Aorta (tissue), 5 donors: ENCODE data around the gene BCKDHA. TPM values are rescaled to one million over a fixed set of nuclear protein-coding genes. Genes with fewer than 3 reads are reported as not detected.
"Not testable (repeated sequence)": the region's sequence is repeated elsewhere in the genome, so short reads cannot be mapped to it uniquely, and the experiment has no call there.

Experiments
- ATAC-seq: fragments of 200-7000 bp; cut with Tn5 transposase; one replicate; pipeline ENCODE4 v1.9.1; 2022; ENCODE audit warnings: moderate library complexity; ENCODE audit not compliant: low FRiP score
- DNase-seq, 2 donors: peaks; one replicate each; pipeline ENCODE4 v3.0.0-alpha.2; 2020
- H3K27ac ChIP-seq, 2 donors: one replicate each; pipeline ENCODE4 v1.5.1; 2013; ENCODE audit warnings: low read length in 2 of 2, mild to moderate bottlenecking in 2 of 2, moderate library complexity in 2 of 2, control low read depth in 1 of 2, inconsistent platforms in 1 of 2, low read depth in 1 of 2
- H3K27me3 ChIP-seq, 2 donors: one replicate each; pipeline ENCODE4 v1.6.1; 2013; ENCODE audit warnings: control low read depth in 1 of 2, low read length in 1 of 2, mild to moderate bottlenecking in 1 of 2, moderate library complexity in 1 of 2; ENCODE audit not compliant: insufficient read depth in 2 of 2, control insufficient read depth in 1 of 2
- H3K36me3 ChIP-seq, 2 donors: one replicate each; pipeline ENCODE4 v1.6.1; 2013; ENCODE audit warnings: control low read depth in 1 of 2, low read length in 1 of 2, mild to moderate bottlenecking in 1 of 2; ENCODE audit not compliant: insufficient read depth in 2 of 2, control insufficient read depth in 1 of 2
- H3K4me1 ChIP-seq, 2 donors: one replicate each; pipeline ENCODE4 v1.6.1; 2013; ENCODE audit warnings: low read length in 2 of 2, control low read depth in 1 of 2, mild to moderate bottlenecking in 1 of 2, moderate library complexity in 1 of 2; ENCODE audit not compliant: insufficient read depth in 2 of 2, control insufficient read depth in 1 of 2
- H3K4me3 ChIP-seq, 2 donors: one replicate each; pipeline ENCODE4 v1.5.1; 2013; ENCODE audit warnings: low read length in 2 of 2, control low read depth in 1 of 2, mild to moderate bottlenecking in 1 of 2
- H3K9me3 ChIP-seq: one replicate; pipeline ENCODE4 v1.6.1; 2013; ENCODE audit warnings: mild to moderate bottlenecking, low read length; ENCODE audit not compliant: control insufficient read depth
- WGBS, 2 donors: extraction: QIAGEN DNeasy Blood & Tissue Kit; methylation state at CpG; one replicate each; pipeline ENCODE4 v1.1.7; 2013; 5-methylcytosine and 5-hydroxymethylcytosine counted together
- intact Hi-C, 2 donors: fragments of 100-400 bp; cut with DNase I; formaldehyde crosslinking; loops; one replicate each; pipeline versions ENCODE4 v1.14.2 to v1.15.0; 2022
- polyA plus RNA-seq, 2 donors: library from polyadenylated mRNA; stranded (reverse); fragments of 200-250 nt; gene quantifications; one replicate each; pipeline ENCODE4 v1.2.3, GENCODE V29; 2013
- total RNA-seq, 2 donors: library from RNA; stranded (reverse); fragmentation: NEBNext Ultra II Directional; extraction: Animal tissue kit (Norgen Biotek cat#: 25700); gene quantifications; one replicate each; pipeline ENCODE4 v1.2.1, GENCODE V29; 2021
- donor health status: healthy with polysubstance abuse.
- donor health status: Bipolar disorder and iron deficiency.
- donor health status: DM: no; HTN: no; CAD: no.
- donor health status: DM: no; HTN: no; CAD: no.
- donor health status: DM: yes; HTN: yes; CAD: no.

The BCKDHA gene
- total and polyA plus RNA-seq, 4 donors: 11.1 to 50.6 (median 13.4) TPM

DNA sequence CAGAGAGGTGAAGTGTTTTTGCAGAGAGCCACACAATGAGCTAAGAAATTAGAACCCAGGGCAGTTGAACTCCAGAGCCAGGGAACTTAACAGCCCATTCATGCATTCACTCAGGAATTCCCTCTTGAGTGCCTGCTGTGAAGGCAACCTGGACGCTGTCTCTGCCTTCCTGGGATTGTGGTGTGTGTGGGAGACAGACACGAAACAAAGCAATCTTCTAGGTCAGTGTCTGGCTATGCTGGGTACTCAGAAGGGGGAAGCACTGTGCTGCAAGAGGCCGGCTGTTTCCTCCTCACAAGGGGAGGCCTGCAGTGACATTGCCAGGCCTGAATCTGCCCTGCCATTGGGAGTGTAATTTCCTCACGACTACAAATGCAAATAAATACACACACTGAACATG lies 9.7 kb downstream of the BCKDHA start:
- Histone ChIP-seq H3K36me3 (no peaks in the 10 kb centered on the region), H3K4me3 (no peak overlapping the region), H3K27ac (no peak overlapping the region), H3K27me3 (no peaks in the 10 kb centered on the region), H3K9me3 (no peaks in the 10 kb centered on the region), H3K4me1 (peaks cover 0 to 6% of the 10 kb centered on the region in 2 donors)
- DNase-seq: no peak
- no peak for ATAC-seq
- intact Hi-C loops: no loop called here
- WGBS, 2 donors: 58 to 69% methylated on average over 4 of the region's 4 CpGs

DNA sequence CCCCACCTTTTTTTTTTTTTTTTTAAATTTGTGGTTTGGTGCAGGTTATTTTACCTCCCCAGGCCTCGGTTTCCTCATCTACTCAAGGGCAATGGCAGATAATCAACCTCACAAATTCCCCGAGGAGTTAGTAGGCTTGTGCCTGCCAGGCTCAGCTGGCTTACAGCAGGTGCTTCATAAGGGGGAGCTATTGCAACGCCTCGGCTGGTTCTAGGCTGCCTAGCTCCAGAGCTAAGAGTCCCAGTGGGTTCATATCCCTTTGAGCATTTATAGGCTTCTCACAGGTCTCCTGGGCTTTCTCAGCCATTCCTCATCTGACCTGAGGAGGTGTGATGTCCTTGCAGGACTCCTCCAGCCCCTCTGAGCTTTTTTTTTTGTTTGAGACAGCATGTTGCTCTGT lies 10.6 kb downstream of the BCKDHA start:
- Histone ChIP-seq H3K4me1 (peaks cover 0 to 6% of the 10 kb centered on the region in 2 donors), H3K36me3 (no peaks in the 10 kb centered on the region), H3K27ac (no peak overlapping the region), H3K9me3 (no peaks in the 10 kb centered on the region), H3K27me3 (no peaks in the 10 kb centered on the region), H3K4me3 (no peak overlapping the region)
- intact Hi-C loops: no loop called here
- no peak for DNase-seq
- WGBS, 2 donors: 56 to 70% methylated on average over 4 of the region's 4 CpGs
- no peak for ATAC-seq

DNA sequence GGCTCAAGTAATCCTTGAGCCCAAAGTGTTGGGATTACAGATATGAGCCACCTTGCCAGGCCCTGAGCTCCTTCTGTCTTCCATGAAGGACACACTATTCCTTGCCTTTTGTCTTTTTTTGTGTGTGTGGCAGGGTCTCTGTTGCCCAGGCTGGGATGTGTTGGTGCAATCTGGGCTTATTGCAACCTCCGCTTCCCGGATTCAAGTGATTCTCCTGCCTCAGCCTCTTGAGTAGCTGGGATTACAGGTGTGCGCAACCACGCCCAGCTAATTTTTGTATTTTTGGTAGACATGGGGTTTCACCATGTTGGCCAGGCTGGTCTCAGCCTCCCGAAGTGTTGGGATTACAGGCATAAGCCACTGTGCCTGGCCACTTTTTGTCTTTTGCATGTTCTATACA lies 11.2 kb downstream of the BCKDHA start:
- H3K36me3 ChIP-seq, H3K4me3 ChIP-seq, H3K9me3 ChIP-seq, H3K4me1 ChIP-seq, H3K27me3 ChIP-seq, ATAC-seq, DNase-seq, intact Hi-C loops: not testable (repeated sequence)
- WGBS, 2 donors: 94 to 98% methylated on average over 5 of the region's 5 CpGs
- H3K27ac ChIP-seq: peak overlapping the region in 1 of 2 donors; percentile 32

DNA sequence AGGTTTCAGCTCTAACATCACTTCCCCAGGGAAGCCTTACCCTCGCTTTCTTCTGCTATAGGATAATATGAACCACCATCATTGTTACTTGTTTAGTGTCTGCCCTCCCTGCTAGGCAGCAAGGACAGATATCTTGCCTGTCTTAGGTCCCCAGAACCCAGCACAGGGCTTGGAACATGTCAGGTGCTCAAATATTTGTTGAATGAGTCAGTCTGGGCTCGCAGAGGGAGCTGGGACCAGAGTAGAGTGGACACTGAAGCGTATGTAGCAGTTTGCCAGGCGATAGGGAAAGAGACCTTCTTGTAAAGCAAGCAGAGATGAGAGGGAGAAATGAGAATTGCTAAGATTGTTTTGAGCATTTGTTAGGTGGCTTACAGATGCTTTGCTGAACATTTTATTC lies 11.7 kb downstream of the BCKDHA start:
- Histone ChIP-seq H3K4me1 (peaks cover 0 to 6% of the 10 kb centered on the region in 2 donors), H3K27ac (peak overlapping the region in 1 of 2 donors; percentile 32), H3K27me3 (no peaks in the 10 kb centered on the region), H3K4me3 (no peak overlapping the region), H3K9me3 (no peaks in the 10 kb centered on the region), H3K36me3 (no peaks in the 10 kb centered on the region)
- ATAC-seq (no peak), DNase-seq (no peak)
- intact Hi-C loops: no loop called here
- WGBS, 2 donors: 28 to 31% methylated on average over 4 of the region's 4 CpGs

DNA sequence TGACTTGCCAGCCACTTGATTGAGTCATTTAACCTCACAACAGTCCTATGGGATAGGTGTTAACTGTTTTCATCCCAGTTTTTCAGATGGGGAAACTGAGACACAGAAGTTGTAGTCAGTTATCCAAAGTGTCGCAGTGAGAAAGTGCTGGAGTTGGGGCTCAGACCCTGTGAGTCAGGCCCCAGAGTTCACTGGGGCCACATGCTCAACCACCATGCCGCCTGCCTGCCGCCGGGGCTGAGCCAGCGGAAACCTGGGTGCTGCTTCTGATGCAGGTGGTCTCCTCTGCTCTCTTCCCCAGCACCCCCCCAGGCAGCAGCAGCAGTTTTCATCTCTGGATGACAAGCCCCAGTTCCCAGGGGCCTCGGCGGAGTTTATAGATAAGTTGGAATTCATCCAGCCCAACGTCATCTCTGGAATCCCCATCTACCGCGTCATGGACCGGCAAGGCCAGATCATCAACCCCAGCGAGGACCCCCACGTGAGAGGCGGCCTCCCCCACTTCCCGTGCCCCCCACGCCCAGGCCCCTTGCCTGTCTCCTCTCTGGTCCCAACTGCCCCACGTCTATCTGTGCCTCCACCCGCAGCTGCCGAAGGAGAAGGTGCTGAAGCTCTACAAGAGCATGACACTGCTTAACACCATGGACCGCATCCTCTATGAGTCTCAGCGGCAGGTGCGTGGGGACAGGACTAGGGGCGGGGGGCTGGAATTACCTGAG lies 12.9 kb downstream of the BCKDHA start:
- ATAC-seq (no peak), DNase-seq (no peak)
- no peaks in the 10 kb centered on the region for H3K9me3 ChIP-seq
- H3K36me3 ChIP-seq: no peaks in the 10 kb centered on the region
- H3K27me3 ChIP-seq: no peaks in the 10 kb centered on the region
- no peak overlapping the region for H3K27ac ChIP-seq
- WGBS, 2 donors: 85 to 88% methylated on average over 23 of the region's 23 CpGs
- intact Hi-C loops: no loop called here
- H3K4me1 ChIP-seq: peaks cover 0 to 6% of the 10 kb centered on the region in 2 donors
- no peak overlapping the region for H3K4me3 ChIP-seq

DNA sequence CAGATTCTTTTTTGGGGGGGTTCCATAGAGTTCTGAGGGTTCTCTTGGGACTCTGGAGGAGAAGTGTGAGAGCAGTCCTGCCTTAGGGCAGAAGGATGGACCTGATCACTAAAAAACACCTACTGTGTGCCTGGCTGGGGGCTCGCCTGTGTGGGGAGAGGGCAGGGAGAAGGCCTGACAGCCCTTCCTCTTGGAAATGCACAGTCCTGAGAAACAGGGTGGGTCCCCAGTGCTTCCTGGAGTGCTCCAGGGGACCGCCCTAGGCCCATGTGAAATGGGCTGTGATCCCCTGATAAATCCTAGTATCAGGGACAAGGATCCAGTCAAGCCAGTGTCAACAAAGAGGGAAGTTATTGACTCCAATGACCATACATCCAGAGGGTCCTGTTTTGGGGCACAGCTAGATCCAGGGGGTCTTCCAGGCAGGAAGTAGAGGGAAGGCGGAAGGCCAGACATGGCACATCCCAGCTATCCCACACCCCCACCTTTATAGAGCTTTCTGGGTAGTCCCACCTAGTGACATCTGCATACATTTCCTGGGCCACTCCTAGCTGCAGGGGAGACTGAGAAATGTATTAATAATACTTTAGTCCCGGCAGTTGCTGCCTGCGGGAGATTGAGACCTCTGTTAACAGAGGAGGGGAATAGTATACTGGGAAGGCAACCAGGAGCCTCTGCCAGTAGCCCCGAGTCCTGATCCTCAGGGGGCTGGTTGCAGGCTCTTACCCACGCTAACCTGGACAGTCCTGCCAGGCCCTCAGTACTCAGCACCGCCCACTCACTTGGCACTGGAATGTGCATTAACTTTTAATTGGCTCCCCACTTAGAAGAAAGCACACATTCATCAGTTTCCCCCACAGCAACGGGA lies 13.7 kb downstream of the BCKDHA start:
- DNase-seq (no peak), ATAC-seq (no peak)
- intact Hi-C loops: no loop called here
- H3K9me3 ChIP-seq: no peaks in the 10 kb centered on the region
- peaks cover 0 to 2% of the 10 kb centered on the region in 2 donors for H3K36me3 ChIP-seq
- no peaks in the 10 kb centered on the region for H3K27me3 ChIP-seq
- WGBS, 2 donors: 61 to 73% methylated on average over 9 of the region's 9 CpGs
- no peak overlapping the region for H3K4me3 ChIP-seq
- H3K27ac ChIP-seq: no peak overlapping the region
- H3K4me1 ChIP-seq: peaks cover 0 to 6% of the 10 kb centered on the region in 2 donors

DNA sequence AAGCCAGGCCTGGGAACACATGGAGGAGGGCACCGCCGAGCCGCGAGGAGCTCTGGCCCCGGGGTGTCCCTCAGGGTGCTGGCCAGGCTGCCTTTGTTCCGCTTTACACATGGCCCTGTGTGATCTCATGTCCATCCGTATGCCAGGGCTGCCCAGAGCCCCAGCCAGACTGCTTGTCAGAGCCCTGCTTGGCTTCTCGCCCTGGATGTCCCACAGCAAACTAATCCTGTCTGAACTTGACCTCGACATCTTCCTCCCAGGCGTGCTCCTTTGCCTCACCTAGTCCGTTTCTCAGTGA lies 14.3 kb downstream of the BCKDHA start:
- Histone ChIP-seq H3K27ac (no peak overlapping the region), H3K4me3 (no peak overlapping the region), H3K4me1 (peaks cover 0 to 6% of the 10 kb centered on the region in 2 donors), H3K9me3 (no peaks in the 10 kb centered on the region), H3K27me3 (no peaks in the 10 kb centered on the region), H3K36me3 (peaks cover 0 to 2% of the 10 kb centered on the region in 2 donors)
- ATAC-seq: peak; percentile 27
- WGBS, 2 donors: 62 to 84% methylated on average over 9 to 11 of the region's 11 CpGs
- intact Hi-C loops: no loop called here
- DNase-seq: no peak

DNA sequence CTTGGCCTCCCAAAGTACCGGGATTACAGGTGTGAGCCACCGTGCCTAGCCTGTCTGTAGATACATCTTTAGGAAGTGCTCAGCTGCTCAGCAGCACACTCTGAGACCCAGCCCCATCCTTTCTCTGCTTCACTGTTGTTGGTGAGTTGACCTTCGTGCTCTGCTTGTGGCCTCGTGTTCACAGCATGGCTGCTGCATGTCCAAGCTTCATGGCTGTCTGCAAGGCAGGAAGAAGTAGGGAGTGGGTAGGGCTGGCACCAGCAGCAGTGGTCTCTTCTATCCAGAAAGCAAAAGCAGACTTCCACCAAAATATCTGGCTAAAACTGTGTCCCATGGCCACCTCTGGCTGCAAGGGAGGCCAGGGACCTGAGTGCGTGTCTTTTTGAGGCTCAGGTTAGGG lies 15.3 kb downstream of the BCKDHA start:
- Histone ChIP-seq H3K9me3 (no peaks in the 10 kb centered on the region), H3K36me3 (peaks cover 0 to 2% of the 10 kb centered on the region in 2 donors), H3K27ac (no peak overlapping the region), H3K27me3 (no peaks in the 10 kb centered on the region), H3K4me1 (peaks cover 0 to 6% of the 10 kb centered on the region in 2 donors), H3K4me3 (no peak overlapping the region)
- WGBS, 2 donors: 94 to 97% methylated on average over 5 of the region's 5 CpGs
- ATAC-seq: no peak
- intact Hi-C loops: no loop called here
- no peak for DNase-seq

DNA sequence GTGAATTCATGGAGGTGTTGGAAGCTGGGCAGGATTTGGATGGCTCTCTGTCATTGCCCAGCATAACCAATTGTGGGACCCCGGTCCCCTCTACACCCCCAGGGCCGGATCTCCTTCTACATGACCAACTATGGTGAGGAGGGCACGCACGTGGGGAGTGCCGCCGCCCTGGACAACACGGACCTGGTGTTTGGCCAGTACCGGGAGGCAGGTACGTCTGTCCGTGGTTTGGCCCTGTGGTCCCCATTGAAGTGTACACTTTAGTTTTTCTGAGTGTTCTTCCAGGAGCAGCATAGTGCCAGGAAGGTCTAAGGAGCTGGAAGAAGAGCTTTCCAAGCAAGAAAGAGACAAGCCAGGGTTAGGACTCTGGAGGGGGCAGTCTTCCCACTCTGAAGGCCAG lies 16.3 kb downstream of the BCKDHA start:
- H3K4me3 ChIP-seq: no peak overlapping the region
- intact Hi-C loops: no loop called here
- DNase-seq: no peak
- no peaks in the 10 kb centered on the region for H3K9me3 ChIP-seq
- H3K4me1 ChIP-seq: peaks cover 0 to 6% of the 10 kb centered on the region in 2 donors
- peaks cover 0 to 3% of the 10 kb centered on the region in 2 donors for H3K36me3 ChIP-seq
- 88 to 90% methylated on average over 10 of the region's 10 CpGs for WGBS, 2 donors
- ATAC-seq: no peak
- H3K27ac ChIP-seq: no peak overlapping the region
- H3K27me3 ChIP-seq: no peaks in the 10 kb centered on the region
